GM18868 (cell line): ENCODE data around the gene FAM24B.
"Not testable (repeated sequence)": the region's sequence is repeated elsewhere in the genome, so short reads cannot be mapped to it uniquely, and the experiment has no call there.

Experiments
- ATAC-seq: cut with Tn5 transposase; IDR thresholded peaks from one replicate; pipeline ENCODE4 v1.9.1; 2021; ENCODE audit warnings: mild to moderate bottlenecking, moderate library complexity; ENCODE audit not compliant: unreplicated experiment

The FAM24B gene

GRCh38 chr10:122879339-122880273 lies at the start of gene FAM24B:
TSS of gene FAM24B (minus strand) at chr10:122879581. CDS start at chr10:122850515, 29,066 bp downstream.
- ATAC-seq: peak; percentile 77

- no peak for ATAC-seq
Observed at GRCh38 chr10:122915700-122916099, 36.3 kb upstream of the FAM24B start.

GRCh38 chr10:122911889-122912484 lies 32.6 kb upstream of the FAM24B start:
- ATAC-seq: no peak

GRCh38 chr10:122910310-122910709 lies 30.9 kb upstream of the FAM24B start, which contains the start of gene FAM24A:
TSS of gene FAM24A (plus strand) at chr10:122910610. CDS start at chr10:122911635, 1,025 bp downstream.
- no peak for ATAC-seq

GRCh38 chr10:122903861-122904260 lies 24.5 kb upstream of the FAM24B start:
- ATAC-seq: not testable (repeated sequence)

- ATAC-seq: no peak
Observed at GRCh38 chr10:122894261-122894944, 15.0 kb upstream of the FAM24B start.

- no peak for ATAC-seq
Observed at GRCh38 chr10:122884166-122884565, 4.8 kb upstream of the FAM24B start.

GRCh38 chr10:122882766-122883165 lies 3.4 kb upstream of the FAM24B start:
- no peak for ATAC-seq

GRCh38 chr10:122878799-122879338 lies 512 bp downstream of the FAM24B start:
- peak; percentile 20 for ATAC-seq

- no peak for ATAC-seq
Observed at GRCh38 chr10:122877264-122877663, 2.1 kb downstream of the FAM24B start.

- ATAC-seq: no peak
Observed at GRCh38 chr10:122876467-122876855, 2.9 kb downstream of the FAM24B start.

GRCh38 chr10:122875843-122876466 lies 3.4 kb downstream of the FAM24B start:
- no peak for ATAC-seq

GRCh38 chr10:122871947-122872346 lies 7.4 kb downstream of the FAM24B start:
- not testable (repeated sequence) for ATAC-seq

GRCh38 chr10:122868768-122869167 lies 10.6 kb downstream of the FAM24B start:
- ATAC-seq: not testable (repeated sequence)

GRCh38 chr10:122866757-122867482 lies 12.5 kb downstream of the FAM24B start:
- not testable (repeated sequence) for ATAC-seq

- ATAC-seq: no peak
Observed at GRCh38 chr10:122864901-122865300, 14.5 kb downstream of the FAM24B start.

GRCh38 chr10:122864194-122864592 lies 15.2 kb downstream of the FAM24B start:
- no peak for ATAC-seq

GRCh38 chr10:122863216-122864193 lies 15.9 kb downstream of the FAM24B start:
- no peak for ATAC-seq

GRCh38 chr10:122861711-122862161 lies 17.6 kb downstream of the FAM24B start:
- no peak for ATAC-seq
